NCI-H2171 treated with DMSO at 0.1 percent for 48 hours (cell line): ENCODE measurements around the gene PPRC1.

Source experiments
- DNase-seq: peaks from one replicate; lab custom pipeline; 2025; lab: John Stamatoyannopoulos, UW

Gene PPRC1

GRCh38 chr10:102195296-102195870 is 62.5 kb downstream of the PPRC1 start:
- no peak for DNase-seq

GRCh38 chr10:102196893-102197292 is 64.1 kb downstream of the PPRC1 start:
- no peak for DNase-seq

GRCh38 chr10:102198027-102198426 is 65.2 kb downstream of the PPRC1 start:
- DNase-seq, result no peak
